NCI-H2171 treated with DMSO at 0.1 percent for 48 hours (cell line): ENCODE results near the gene TNS1.

Experiments
- DNase-seq: peaks from one replicate; lab custom pipeline; 2025; lab: John Stamatoyannopoulos, UW

The TNS1 gene

GRCh38 chr2:217980036-217980435 lies 22.8 kb downstream of the TNS1 start:
- no peak for DNase-seq

- DNase-seq = peak; percentile 73
Measured at GRCh38 chr2:217979151-217979811, 23.5 kb downstream of the TNS1 start.

GRCh38 chr2:217978536-217979150 lies 24.2 kb downstream of the TNS1 start:
- no peak for DNase-seq

GRCh38 chr2:217977840-217978535 lies 24.8 kb downstream of the TNS1 start:
- DNase-seq = no peak

DNA sequence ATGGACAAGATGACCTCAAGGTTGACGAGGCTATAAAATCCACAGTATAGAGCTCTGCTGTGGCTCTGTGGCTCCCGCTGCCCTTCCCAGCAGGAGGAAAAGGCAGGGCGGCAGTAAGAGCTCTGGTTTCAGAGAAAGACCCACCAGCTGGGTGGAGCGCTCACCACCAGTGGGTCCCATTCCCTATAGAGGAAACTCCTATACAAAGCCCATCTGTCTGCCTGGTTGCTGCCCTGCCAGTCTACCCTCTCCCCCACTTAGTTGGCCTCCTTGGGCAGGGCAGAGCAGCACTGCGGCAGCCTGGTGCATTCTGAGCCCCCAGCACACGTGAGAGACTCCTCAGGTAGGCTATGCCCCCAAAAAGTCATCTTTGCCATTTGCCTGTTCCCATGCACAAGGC lies 26.5 kb downstream of the TNS1 start:
- no peak for DNase-seq

GRCh38 chr2:217975626-217976025 lies 27.2 kb downstream of the TNS1 start:
- no peak for DNase-seq

DNA sequence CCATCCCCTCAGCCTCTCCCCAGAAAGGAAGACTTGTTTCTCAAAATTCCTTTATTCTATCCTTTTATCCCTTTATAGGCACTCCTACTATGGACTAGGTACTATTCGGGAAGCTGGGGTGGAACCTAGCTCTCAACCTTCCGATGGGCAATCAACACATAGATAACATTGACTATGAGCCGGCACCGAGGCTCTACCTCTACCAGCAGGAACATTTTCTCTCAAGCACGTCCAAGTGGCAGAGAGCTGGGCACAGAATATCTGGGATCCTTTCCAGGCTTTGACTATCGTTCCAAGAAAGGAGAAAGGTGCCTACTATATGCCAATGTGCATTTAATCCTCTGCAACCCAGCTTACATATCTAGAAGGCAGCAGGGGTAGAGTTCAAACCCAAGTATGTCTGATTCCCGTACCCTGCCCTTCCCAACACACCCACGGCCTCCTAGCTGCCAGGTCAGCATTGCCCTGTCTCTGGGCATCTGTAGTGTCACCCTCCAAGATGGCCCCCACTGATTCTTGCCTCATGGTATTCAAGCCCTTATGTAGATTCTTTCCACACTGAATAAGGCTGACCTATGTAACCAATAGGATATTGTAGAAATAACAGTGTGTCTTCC lies 28.3 kb downstream of the TNS1 start:
- DNase-seq = no peak

GRCh38 chr2:217973008-217973787 lies 29.6 kb downstream of the TNS1 start:
- DNase-seq = no peak

DNA sequence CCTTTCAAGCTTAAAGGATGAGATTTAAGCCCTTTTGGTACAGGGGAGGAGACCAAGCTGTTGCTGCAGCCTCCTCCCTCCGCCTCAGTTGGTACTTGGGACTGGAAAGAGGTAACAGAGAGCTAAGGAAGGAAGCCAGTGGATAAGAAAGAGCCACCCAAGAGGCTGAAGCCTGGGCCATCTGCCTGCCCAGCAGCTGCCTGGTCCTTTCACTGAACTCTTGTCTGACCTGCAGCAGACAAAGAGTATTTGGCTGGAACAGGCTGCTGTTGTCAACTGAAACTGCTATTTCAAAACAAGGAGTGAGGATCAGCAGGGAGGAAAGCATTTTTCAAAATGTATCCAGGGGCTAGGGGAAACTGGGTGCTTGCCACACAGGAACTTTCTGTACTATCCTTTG lies 30.3 kb downstream of the TNS1 start:
- DNase-seq = no peak

DNA sequence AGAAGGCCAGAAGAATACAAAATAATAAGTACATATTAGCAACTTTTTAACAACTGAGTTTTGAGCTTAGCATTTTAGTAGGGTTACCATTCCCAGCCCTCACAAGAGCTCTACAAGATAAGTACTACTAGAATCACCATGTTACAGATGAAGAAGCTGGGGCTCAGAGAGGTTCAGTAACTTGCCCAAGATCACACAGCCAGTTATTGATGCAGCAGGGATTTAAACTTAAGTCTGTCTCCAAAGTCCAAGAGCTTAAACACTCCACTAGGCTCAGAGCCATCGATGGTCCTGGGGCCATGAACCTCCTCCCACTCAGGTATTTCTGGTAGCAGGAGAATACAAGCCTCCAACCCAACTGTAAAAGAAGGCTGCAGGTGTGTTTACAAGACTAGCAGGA lies 30.8 kb downstream of the TNS1 start:
- DNase-seq = no peak

- DNase-seq = no peak
Measured at GRCh38 chr2:217971166-217971565, 31.6 kb downstream of the TNS1 start.

DNA sequence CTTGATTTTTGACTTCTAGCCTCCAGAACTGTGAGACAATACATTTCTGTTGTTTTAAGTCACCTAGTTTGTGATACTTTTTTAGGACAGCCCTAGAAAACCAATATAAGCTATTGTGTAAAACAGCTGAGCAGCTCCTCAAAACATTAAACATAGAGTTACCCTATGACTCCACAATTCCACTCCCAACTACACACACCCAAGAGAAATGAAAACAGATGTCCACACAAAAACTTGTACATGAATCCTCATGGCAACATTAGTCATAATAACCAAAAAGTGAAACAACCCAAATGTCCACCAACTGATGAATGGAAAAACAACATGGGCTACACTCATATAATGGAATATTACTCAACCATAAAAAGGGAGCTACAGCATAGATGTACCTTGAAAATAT lies 32.6 kb downstream of the TNS1 start:
- no peak for DNase-seq

- DNase-seq = no peak
Measured at GRCh38 chr2:217969588-217969987, 33.2 kb downstream of the TNS1 start.

- DNase-seq = no peak
Measured at GRCh38 chr2:217968023-217968422, 34.8 kb downstream of the TNS1 start.

GRCh38 chr2:217966423-217967070 lies 36.2 kb downstream of the TNS1 start:
- no peak for DNase-seq

GRCh38 chr2:217964275-217965161 lies 38.3 kb downstream of the TNS1 start:
- peak; percentile 28 for DNase-seq

DNA sequence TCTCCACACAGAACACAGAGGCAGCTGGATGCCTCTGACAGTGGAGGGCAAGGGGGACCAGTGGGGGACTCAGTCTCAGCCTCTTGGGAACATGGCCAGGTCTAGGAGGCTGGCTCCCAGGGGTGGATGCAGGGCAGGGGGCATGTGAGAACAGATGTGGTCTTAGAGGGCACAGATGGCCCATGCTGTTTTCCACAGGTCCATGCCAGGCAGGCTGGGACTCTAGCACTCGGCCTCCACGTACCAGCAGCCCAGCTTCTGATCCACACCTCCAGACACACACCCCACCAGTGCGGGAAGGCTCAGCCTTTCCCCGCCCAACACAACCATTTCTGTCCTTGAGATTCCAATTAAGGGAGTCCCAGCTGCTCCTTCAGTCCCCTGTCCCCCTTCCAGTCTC lies 42.4 kb downstream of the TNS1 start:
- no peak for DNase-seq

DNA sequence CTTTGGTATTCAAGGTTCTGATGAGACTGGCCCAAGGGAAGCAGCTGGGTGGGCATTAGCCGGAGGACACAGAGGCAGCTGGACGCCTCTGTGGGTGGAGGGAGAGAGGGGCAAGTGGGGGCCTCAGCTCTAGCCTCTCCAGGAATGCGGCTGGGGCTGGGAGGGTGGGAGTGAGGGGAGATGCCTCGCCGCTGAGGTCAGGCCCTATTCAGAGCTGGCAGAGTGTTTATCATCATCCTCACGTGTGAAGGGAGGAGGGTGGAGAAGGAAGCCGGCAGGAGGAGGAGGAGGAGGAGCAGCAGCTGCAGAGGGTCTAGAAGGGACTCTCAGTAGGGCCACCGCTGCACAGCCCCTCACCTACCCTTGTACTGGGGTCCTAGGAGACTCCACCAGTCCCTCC lies 43.1 kb downstream of the TNS1 start:
- DNase-seq = no peak

- DNase-seq = no peak
Measured at GRCh38 chr2:217958884-217959225, 43.9 kb downstream of the TNS1 start.

- DNase-seq = no peak
Measured at GRCh38 chr2:217958206-217958883, 44.5 kb downstream of the TNS1 start.
